ENCODE measurements around the gene CLDN19.
"Not testable (repeated sequence)": the region's sequence is repeated elsewhere in the genome, so short reads cannot be mapped to it uniquely, and the experiment has no call there.

Gene CLDN19

DNA sequence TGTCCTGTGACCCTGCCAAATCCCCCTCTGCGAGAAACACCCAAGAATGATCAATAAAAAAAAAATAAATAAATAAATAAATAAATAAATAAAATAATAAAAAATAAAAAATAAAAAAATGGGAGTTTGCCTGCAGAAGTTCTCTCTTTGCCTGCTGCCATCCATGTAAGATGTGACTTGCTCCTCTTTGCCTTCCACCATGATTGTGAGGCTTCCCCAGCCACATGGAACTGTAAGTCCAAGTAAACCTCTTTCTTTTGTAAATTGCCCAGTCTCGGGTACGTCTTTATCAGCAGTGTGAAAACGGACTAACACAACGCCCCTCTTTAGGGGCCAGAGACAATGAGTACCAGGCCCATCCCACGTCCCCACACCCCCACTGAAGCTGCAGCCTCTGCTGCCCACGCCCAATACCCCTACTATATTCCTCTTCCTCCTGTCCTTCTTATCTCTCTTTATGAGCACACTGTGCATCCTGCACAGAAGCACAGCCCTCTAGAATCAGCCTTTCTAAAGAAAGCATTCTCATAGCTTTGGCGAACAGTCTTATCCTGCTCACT lies 11.6 kb upstream of the CLDN19 start:
- not testable (repeated sequence) for H3K27ac Mint-ChIP-seq; H3K9me3 Mint-ChIP-seq; H3K4me3 Mint-ChIP-seq; H3K27me3 Mint-ChIP-seq; H3K4me1 Mint-ChIP-seq; ATAC-seq (replicated peaks); DNase-seq
- peaks cover 53 to 78% of the 10 kb centered on the region in 2 donors for H3K36me3 Mint-ChIP-seq

DNA sequence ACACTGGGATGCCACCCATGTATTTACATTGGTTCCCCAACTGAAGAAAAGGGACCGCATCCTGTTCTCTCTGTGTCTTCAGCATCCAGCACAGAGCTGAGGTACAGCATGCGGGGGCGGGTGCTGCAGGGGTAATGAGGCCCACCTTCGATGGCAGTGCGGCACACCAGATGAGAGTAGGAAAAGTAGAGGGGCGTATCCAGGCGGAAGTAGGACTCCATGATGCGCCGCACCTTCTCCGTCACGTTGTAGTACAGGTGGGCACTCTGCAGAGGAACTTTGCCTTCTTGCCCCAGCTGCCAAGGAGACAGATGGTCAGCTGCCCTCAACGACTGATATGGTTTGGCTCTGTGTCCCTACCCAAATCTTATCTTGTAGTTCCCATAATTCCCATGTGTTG lies 10.0 kb upstream of the CLDN19 start:
- Mint-ChIP-seq H3K27me3 (no peaks in the 10 kb centered on the region), H3K27ac (no peak overlapping the region), H3K9me3 (peaks cover 4 to 5% of the 10 kb centered on the region in 2 donors), H3K4me1 (no peaks in the 10 kb centered on the region), H3K4me3 (no peak overlapping the region), H3K36me3 (peaks cover 44 to 76% of the 10 kb centered on the region in 2 donors)
- ATAC-seq (replicated peaks): no peak
- DNase-seq: no peak

DNA sequence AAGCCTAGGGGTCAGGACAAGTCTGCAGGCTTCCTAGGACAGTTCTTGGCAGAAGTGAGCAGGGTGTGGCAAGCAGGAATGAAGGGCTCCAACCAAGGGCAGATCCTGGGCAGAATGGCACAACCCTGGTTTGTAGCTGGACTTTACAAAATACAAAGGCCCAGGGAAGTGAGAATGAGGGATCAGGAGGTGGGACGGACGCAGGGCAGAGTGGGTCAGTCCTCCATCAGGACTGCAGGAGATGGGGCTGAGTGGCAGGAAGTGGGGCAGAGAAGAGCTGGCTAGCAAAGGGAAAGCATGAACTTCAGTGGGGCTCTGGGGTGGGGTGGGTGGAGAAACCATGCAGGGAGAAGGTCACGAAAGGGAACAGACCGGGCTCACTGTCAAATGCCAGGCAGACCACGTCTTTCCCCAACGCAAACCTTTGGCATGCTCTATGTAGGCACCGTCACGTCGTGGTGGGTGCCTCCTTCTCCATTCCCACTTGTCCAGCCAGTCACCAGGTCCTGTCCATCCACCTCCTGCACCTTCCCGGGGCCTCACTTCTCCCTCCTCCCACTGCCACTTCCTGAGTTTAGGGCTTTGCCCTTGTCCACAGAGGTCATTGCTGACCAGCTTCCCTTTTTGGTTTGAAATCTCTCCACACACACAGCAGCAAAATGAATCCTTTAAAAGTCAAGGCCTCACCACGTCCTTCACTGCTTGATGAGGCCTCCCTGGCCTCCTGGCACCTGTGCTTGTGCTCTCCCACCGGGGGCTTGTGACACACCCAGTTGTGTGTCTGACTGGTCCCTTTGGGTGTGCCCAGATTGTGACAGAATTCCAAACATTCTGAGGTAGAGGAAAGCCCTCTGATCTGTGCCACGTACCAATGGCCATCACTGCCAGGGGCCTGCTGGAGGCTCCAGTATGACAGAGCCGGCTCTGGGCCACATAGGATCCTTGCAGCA lies 8.7 kb upstream of the CLDN19 start:
- Mint-ChIP-seq H3K9me3 (peaks cover 4 to 5% of the 10 kb centered on the region in 2 donors), H3K4me1 (no peaks in the 10 kb centered on the region), H3K27me3 (no peaks in the 10 kb centered on the region), H3K4me3 (no peak overlapping the region), H3K27ac (peak overlapping the region; percentile 63), H3K36me3 (peaks cover 35 to 65% of the 10 kb centered on the region in 2 donors)
- ATAC-seq (replicated peaks) (no peak), DNase-seq (no peak)

DNA sequence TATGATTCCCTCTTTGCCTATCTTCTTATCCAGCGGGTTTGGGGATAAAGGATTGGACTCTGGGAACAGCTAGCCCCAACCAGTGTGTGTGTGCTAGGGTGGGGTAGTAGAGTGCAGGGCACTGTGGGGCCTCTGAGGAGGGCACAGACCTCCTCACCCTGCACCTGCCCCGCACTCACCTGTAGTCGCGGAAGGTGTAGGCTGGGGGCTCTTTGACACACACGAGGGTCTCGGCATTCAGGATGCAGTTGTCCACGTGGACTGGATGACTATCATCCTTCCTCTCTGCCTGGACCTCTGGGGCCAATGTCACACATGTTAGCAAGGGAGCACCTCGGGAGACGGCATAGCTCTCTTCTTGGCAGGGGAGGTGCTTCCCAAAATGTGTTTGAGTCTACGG lies 8.0 kb upstream of the CLDN19 start:
- Mint-ChIP-seq H3K4me3 (no peak overlapping the region), H3K27ac (no peak overlapping the region), H3K27me3 (no peaks in the 10 kb centered on the region), H3K36me3 (peaks cover 34 to 59% of the 10 kb centered on the region in 2 donors), H3K9me3 (peaks cover 4 to 5% of the 10 kb centered on the region in 2 donors), H3K4me1 (no peaks in the 10 kb centered on the region)
- ATAC-seq (replicated peaks): no peak
- DNase-seq: no peak

DNA sequence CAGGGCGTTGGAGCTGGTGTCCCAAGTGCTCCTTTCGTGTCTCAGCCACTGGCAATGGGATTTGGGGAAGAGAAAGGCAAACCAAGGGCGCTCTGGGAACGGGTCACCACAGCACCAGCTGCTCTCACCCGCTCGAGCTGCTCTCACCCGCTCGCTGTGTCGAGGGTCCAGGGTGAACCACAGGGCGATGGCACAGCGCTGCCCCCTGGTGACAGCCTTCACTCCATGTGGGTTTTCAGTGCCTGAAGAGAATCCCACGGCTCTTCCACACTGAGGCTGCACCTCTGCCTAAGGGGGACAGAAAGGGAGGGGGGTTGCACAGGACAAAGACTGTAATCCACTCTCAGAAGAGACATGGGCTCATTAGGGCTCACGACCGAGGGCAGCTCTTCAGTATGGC lies 7.1 kb upstream of the CLDN19 start:
- Mint-ChIP-seq H3K36me3 (peaks cover 27 to 53% of the 10 kb centered on the region in 2 donors), H3K9me3 (peaks cover 4 to 5% of the 10 kb centered on the region in 2 donors), H3K4me1 (no peaks in the 10 kb centered on the region), H3K4me3 (no peak overlapping the region), H3K27me3 (no peaks in the 10 kb centered on the region), H3K27ac (no peak overlapping the region)
- ATAC-seq (replicated peaks): peak; percentile 49 to 59
- no peak for DNase-seq

DNA sequence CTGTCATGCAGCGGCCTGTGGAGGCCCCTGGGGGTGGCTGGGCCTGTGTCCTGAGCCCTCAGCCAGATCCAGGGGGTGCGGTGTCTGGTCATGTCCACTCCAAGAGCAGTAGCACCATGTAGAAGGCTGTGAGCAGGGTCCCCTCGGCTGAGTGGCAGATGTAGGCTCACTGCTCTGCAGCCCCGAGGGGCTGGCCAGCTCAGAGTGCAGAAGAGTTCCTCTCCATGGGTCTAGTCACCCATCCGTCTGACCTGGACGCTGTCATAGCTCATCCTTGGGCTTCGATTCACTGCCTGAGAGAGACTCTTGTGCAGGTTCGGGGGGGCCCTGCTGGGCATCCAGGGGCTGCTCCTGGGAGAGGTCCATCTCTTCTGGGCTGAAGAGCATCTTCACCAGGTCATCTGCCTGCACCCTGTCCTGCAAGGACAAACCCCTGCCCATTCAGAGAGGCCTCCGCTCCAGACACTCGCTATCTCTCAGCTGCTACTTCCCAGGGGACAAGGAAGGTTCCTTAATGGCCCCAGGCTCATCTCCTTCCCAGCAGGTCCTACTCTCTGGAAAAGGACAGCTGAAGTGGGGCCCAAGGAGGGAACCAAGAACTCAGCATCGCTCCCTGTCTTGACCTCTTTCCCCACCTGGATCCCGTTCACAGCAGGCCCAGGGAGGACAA lies 6.5 kb upstream of the CLDN19 start:
- Mint-ChIP-seq H3K4me3 (no peak overlapping the region), H3K27me3 (no peaks in the 10 kb centered on the region), H3K4me1 (no peaks in the 10 kb centered on the region), H3K36me3 (peaks cover 22 to 47% of the 10 kb centered on the region in 2 donors), H3K27ac (no peak overlapping the region), H3K9me3 (peaks cover under 1 to 1% of the 10 kb centered on the region in 2 donors)
- DNase-seq (no peak), ATAC-seq (replicated peaks) (no peak)

DNA sequence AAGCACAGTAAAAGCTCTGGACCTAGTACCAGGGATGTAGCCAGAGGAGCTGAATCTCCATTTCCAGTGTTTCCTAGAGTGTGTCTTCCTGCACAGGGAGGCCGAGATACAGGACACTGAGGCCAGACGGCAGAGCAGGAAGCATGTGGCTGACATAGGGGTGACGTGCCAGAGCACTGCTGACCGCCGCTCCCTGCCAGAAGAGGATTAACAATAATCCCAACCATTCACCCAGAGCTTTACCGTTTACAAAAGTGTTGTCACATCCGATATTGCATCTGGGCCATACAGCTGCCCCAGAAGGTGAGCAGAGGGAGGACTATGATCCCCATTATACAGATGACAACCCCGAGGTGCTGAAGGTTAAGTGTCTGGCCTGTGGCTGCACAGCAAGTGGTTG lies 5.8 kb upstream of the CLDN19 start:
- Mint-ChIP-seq H3K27me3 (no peaks in the 10 kb centered on the region), H3K27ac (no peak overlapping the region), H3K36me3 (peaks cover 20 to 45% of the 10 kb centered on the region in 2 donors), H3K9me3 (no peaks in the 10 kb centered on the region), H3K4me3 (no peak overlapping the region), H3K4me1 (no peaks in the 10 kb centered on the region)
- ATAC-seq (replicated peaks) (no peak), DNase-seq (no peak)

DNA sequence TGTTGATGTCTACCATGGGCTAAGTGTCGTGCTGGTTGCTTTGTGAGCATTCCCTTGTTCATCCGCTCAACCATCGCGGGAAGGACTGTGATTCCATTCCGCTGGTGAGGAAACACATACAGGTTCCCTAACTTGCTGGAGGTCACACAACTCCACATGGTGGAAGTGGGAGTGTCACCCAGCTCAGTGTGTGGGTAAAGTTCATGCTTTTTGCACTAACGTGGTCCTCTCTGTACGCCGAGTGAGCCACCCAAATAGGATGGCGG lies 4.0 kb upstream of the CLDN19 start:
- no peaks in the 10 kb centered on the region for H3K27me3 Mint-ChIP-seq
- no peaks in the 10 kb centered on the region for H3K9me3 Mint-ChIP-seq
- H3K4me1 Mint-ChIP-seq: no peaks in the 10 kb centered on the region
- peaks cover 10 to 32% of the 10 kb centered on the region in 2 donors for H3K36me3 Mint-ChIP-seq
- DNase-seq (no peak), ATAC-seq (replicated peaks) (no peak)
- H3K4me3 Mint-ChIP-seq: no peak overlapping the region
- no peak overlapping the region for H3K27ac Mint-ChIP-seq

DNA sequence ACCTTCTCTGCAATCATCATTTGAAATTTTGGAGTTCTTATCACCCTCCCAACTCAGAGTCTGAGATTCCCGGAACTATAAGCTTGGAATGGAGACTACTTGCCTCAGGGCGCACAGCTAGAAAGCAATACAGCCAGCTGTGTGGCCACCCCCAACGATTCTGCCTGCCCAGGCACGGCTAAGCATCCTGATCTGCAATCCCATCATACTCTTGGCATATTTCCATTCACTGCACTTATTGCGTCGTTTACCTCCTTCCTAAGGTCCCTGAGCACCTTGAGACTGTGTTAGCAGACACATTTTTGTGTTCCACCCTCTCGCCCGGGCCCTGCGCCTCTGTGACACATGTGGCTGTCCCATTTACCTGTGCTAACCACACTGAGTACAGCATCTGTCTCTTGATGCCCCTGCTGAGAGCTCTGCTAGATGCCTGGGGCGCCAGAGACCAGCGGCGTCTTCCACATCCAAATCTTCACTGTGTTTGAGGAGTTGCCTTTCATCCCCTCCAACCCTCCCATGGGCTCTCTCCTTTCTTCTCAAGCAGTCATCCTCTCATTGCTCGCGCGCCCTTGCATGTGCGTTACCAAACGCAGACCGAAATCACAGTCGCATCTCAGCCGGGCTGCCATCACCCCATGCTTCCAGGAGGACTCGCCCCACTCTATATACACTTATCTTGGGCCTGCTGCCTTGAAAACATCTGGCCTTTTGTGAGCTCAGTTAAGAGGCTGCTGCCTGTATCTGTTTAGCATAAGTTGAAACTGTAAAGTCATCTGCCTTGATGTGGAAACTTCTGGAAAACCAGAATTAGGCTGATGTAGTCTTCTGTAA lies 3.5 kb upstream of the CLDN19 start:
- ATAC-seq (replicated peaks) (no peak), DNase-seq (no peak)
- Mint-ChIP-seq H3K27ac (no peak overlapping the region), H3K27me3 (no peaks in the 10 kb centered on the region), H3K4me3 (no peak overlapping the region), H3K36me3 (peaks cover 7 to 27% of the 10 kb centered on the region in 2 donors), H3K4me1 (no peaks in the 10 kb centered on the region), H3K9me3 (no peaks in the 10 kb centered on the region)

DNA sequence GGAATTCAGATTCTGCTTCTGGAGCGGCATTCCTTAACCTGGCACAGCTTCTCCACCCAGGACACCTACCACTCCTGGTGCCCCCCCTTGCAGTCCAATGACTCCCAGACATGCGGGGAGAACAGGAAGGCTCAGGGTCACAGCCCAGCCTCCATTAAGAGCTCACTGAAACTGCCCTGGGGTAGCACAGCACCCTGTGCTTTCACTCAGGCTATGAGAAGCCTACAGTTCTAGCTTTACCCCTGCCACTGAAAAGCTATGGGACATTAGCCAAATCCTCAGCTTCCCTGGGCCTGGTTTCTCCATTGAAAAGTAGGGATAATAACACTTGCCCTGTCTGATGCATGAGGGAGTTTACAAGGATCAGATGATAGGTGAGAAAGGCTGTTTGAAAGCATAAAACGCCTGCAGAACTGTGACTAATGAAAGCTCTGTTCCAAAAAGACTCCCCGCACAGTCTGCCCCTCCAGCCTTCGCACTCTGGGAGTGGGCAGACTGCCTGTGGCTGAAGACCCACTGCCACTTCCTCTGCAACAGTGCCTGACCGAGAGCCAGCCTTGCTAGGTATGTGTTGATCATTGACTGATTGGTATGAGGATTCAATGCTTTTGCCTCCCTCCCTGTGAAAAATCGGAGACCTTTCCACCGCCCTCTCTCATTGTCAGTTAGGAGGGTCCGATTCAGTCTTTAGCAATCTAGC lies 2.7 kb upstream of the CLDN19 start:
- Mint-ChIP-seq H3K36me3 (peaks cover 2 to 19% of the 10 kb centered on the region in 2 donors), H3K4me3 (no peak overlapping the region), H3K4me1 (peaks cover 0 to 4% of the 10 kb centered on the region in 2 donors), H3K9me3 (no peaks in the 10 kb centered on the region), H3K27me3 (no peaks in the 10 kb centered on the region), H3K27ac (no peak overlapping the region)
- DNase-seq (no peak), ATAC-seq (replicated peaks) (no peak)

DNA sequence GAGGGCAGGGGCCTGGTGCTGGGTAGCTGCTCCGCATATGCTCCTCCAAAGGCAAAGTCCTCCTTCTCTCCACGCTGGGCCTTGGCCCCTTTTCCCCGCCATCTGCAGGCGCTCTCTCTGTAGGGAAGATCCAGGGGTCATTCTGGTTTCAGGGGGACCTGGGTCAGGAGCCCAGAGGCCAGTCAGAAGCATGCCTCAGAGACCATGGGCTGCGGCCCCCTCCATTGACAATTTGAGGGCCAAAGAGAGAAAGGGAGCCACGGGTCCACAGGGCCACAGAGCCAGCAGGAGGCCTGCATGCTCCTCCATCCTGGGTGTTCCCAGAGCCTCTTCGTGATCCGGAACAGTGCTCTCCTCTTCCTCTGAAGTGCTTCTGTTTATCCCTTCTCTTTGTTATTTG lies 2.1 kb upstream of the CLDN19 start:
- no peak for DNase-seq
- no peak overlapping the region for H3K4me3 Mint-ChIP-seq

DNA sequence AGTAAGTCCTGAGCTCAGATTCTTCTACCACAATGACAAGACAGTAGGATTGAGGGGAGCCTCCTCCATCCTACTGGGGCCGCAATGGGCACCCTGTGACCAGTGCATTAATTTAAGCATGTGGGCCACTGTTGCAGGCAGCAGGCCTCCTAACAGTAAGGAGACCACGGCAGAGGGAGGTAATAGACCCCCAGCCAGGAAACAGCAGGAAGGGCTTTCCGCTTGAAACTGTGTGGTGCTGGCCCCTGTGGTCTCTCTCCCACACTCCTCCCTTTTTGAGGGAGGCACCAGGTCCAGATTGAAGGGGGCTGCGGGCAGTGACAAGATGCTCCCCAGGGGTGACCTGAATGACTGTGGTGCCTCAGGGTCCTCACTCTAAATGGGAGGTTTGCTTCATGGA lies 1.7 kb upstream of the CLDN19 start:
- peaks cover 6 to 15% of the 10 kb centered on the region in 2 donors for H3K4me1 Mint-ChIP-seq
- no peaks in the 10 kb centered on the region for H3K9me3 Mint-ChIP-seq
- DNase-seq (no peak), ATAC-seq (replicated peaks) (no peak)
- peaks cover 0 to 13% of the 10 kb centered on the region in 2 donors for H3K36me3 Mint-ChIP-seq
- no peak overlapping the region for H3K27ac Mint-ChIP-seq
- no peaks in the 10 kb centered on the region for H3K27me3 Mint-ChIP-seq
- H3K4me3 Mint-ChIP-seq: no peak overlapping the region

More for the DNA sequence above, 2.1 kb upstream of the CLDN19 start:
- Mint-ChIP-seq H3K4me1 (peaks cover 3 to 11% of the 10 kb centered on the region in 2 donors), H3K9me3 (no peaks in the 10 kb centered on the region), H3K27ac (no peak overlapping the region), H3K36me3 (peaks cover 2 to 17% of the 10 kb centered on the region in 2 donors), H3K27me3 (no peaks in the 10 kb centered on the region)
- no peak for ATAC-seq (replicated peaks)

DNA sequence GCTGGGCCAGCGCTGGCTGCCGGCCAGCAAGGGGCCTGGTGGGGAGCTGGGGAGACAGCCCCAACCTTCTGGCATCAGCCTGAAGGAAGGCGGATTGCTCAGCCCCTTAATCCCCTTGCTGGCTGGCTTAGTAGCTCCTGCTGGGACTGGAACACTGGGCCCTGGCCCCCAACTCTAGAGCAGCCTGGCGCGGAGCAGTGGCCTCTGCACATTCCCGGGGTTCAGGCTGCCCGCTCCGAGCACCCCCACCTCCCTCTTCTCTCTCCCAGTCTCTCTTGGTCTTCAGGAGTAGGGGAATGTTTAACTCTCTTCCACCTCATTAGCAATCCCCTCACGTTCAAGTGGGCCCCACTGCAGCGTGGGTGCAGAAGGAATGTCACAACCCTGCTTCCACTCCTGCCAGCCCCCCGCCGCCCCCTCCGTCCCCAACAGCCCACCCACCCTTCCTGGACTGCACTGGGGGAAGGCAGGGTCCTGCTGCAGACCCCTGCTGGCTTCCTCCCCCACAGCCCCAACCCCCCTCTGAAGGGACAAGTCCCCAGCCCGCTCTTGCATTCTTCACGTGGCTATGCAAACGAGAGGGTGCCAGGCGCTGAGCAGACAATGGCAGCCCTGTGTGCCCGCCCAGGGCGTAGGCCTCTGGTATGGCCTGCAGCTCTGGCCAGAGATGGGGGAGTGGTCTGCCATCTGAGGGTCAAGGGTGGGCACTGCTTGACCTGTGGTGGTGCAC lies 980 bp upstream of the CLDN19 start:
- ATAC-seq (replicated peaks): no peak
- H3K36me3 Mint-ChIP-seq: peaks cover 0 to 7% of the 10 kb centered on the region in 2 donors
- no peak for DNase-seq
- H3K27me3 Mint-ChIP-seq: no peaks in the 10 kb centered on the region
- no peak overlapping the region for H3K4me3 Mint-ChIP-seq
- H3K27ac Mint-ChIP-seq: no peak overlapping the region
- H3K9me3 Mint-ChIP-seq: no peaks in the 10 kb centered on the region
- H3K4me1 Mint-ChIP-seq: peaks cover 11 to 19% of the 10 kb centered on the region in 2 donors
